Glomerular visceral epithelial cell (primary cell): ENCODE data around the gene NSD1.
A peak's percentile ranks its signal among the peaks of the same experiment; 100 is the strongest.
"Not testable (repeated sequence)": the region's sequence is repeated elsewhere in the genome, so short reads cannot be mapped to it uniquely, and the experiment has no call there.

ENCODE experiments used
- DNase-seq: peaks from one replicate; pipeline ENCODE4 v3.0.0-alpha.2; 2016; ENCODE audit errors: extremely low spot score

The NSD1 gene

GRCh38 chr5:177231479-177232250, 98.1 kb downstream of the NSD1 start:
- DNase-seq: no peak

GRCh38 chr5:177232358-177232757, 98.8 kb downstream of the NSD1 start:
- DNase-seq: no peak

GRCh38 chr5:177232761-177233160, 99.2 kb downstream of the NSD1 start:
- DNase-seq: peak; percentile 16

- no peak for DNase-seq
Measured at GRCh38 chr5:177233206-177233605, 99.6 kb downstream of the NSD1 start.

- DNase-seq: no peak
Measured at GRCh38 chr5:177233802-177234201, 100.2 kb downstream of the NSD1 start.

GRCh38 chr5:177234841-177235240, 101.3 kb downstream of the NSD1 start:
- no peak for DNase-seq

- DNase-seq: no peak
Measured at GRCh38 chr5:177241768-177242167, 108.2 kb downstream of the NSD1 start.

- DNase-seq: no peak
Measured at GRCh38 chr5:177242304-177242703, 108.7 kb downstream of the NSD1 start.

GRCh38 chr5:177249761-177250537, 116.4 kb downstream of the NSD1 start:
- peak; percentile 25 for DNase-seq

- DNase-seq: no peak
Measured at GRCh38 chr5:177253252-177253651, 119.7 kb downstream of the NSD1 start.

- peak; percentile 27 for DNase-seq
Measured at GRCh38 chr5:177256296-177256695, 122.7 kb downstream of the NSD1 start.

- not testable (repeated sequence) for DNase-seq
Measured at GRCh38 chr5:177258711-177259110, 125.1 kb downstream of the NSD1 start.

- no peak for DNase-seq
Measured at GRCh38 chr5:177260961-177261360, 127.4 kb downstream of the NSD1 start.

- DNase-seq: no peak
Measured at GRCh38 chr5:177261510-177261909, 127.9 kb downstream of the NSD1 start.

GRCh38 chr5:177264178-177264577, 130.6 kb downstream of the NSD1 start:
- DNase-seq: no peak

GRCh38 chr5:177265395-177265794, 131.8 kb downstream of the NSD1 start:
- no peak for DNase-seq

- no peak for DNase-seq
Measured at GRCh38 chr5:177269232-177269895, 135.8 kb downstream of the NSD1 start.

GRCh38 chr5:177269976-177270375, 136.4 kb downstream of the NSD1 start:
- no peak for DNase-seq

- DNase-seq: no peak
Measured at GRCh38 chr5:177270653-177271052, 137.1 kb downstream of the NSD1 start.

- DNase-seq: no peak
Measured at GRCh38 chr5:177271113-177271512, 137.5 kb downstream of the NSD1 start.

GRCh38 chr5:177275883-177276282, 142.3 kb downstream of the NSD1 start:
- no peak for DNase-seq

- peak; percentile 24 for DNase-seq
Measured at GRCh38 chr5:177276886-177277285, 143.3 kb downstream of the NSD1 start.

GRCh38 chr5:177288191-177288590, 154.6 kb downstream of the NSD1 start:
- DNase-seq: no peak
